Activated CD8-positive, alpha-beta memory T cell treated with anti-CD3 and anti-CD28 coated beads, Interleukin-2, amount 50 U/mL, for 48 hours (primary cell): ENCODE results near the gene SLC30A9.

Source experiments
- DNase-seq: peaks from one replicate; pipeline ENCODE4 v3.0.0-alpha.2; 2020

The SLC30A9 gene

GRCh38 chr4:42008011-42008786 is 17.9 kb downstream of the SLC30A9 start:
- DNase-seq: no peak

GRCh38 chr4:42015438-42015837 is 25.1 kb downstream of the SLC30A9 start:
- no peak for DNase-seq

GRCh38 chr4:42018451-42018850 is 28.1 kb downstream of the SLC30A9 start:
- no peak for DNase-seq

- DNase-seq: no peak
These were observed 58.1 kb downstream of the SLC30A9 start for GRCh38 chr4:42048394-42048793.

- DNase-seq: no peak
These were observed 60.4 kb downstream of the SLC30A9 start for GRCh38 chr4:42050516-42051249.

- no peak for DNase-seq
These were observed 76.1 kb downstream of the SLC30A9 start for GRCh38 chr4:42066402-42066801.

GRCh38 chr4:42067264-42067663 is 76.9 kb downstream of the SLC30A9 start:
- no peak for DNase-seq

GRCh38 chr4:42070463-42070862 is 80.1 kb downstream of the SLC30A9 start:
- no peak for DNase-seq

- DNase-seq: no peak
These were observed 84.0 kb downstream of the SLC30A9 start for GRCh38 chr4:42074294-42074693.

- no peak for DNase-seq
These were observed 88.0 kb downstream of the SLC30A9 start for GRCh38 chr4:42078184-42078801.

- no peak for DNase-seq
These were observed 90.0 kb downstream of the SLC30A9 start for GRCh38 chr4:42080306-42080705.

- no peak for DNase-seq
These were observed 93.5 kb downstream of the SLC30A9 start for GRCh38 chr4:42083816-42084215.

GRCh38 chr4:42088386-42088785 is 98.1 kb downstream of the SLC30A9 start:
- DNase-seq: no peak

GRCh38 chr4:42101446-42101975 is 111.2 kb downstream of the SLC30A9 start:
- no peak for DNase-seq

- DNase-seq: no peak
These were observed 114.2 kb downstream of the SLC30A9 start for GRCh38 chr4:42104521-42104920.

GRCh38 chr4:42112846-42113245 is 122.5 kb downstream of the SLC30A9 start:
- no peak for DNase-seq

- no peak for DNase-seq
These were observed 129.6 kb downstream of the SLC30A9 start for GRCh38 chr4:42119886-42120285.

GRCh38 chr4:42122237-42122636 is 131.9 kb downstream of the SLC30A9 start:
- DNase-seq: no peak

GRCh38 chr4:42123071-42123644 is 132.8 kb downstream of the SLC30A9 start:
- no peak for DNase-seq

GRCh38 chr4:42132099-42132498 is 141.8 kb downstream of the SLC30A9 start:
- DNase-seq: no peak

GRCh38 chr4:42133006-42133405 is 142.7 kb downstream of the SLC30A9 start:
- no peak for DNase-seq

GRCh38 chr4:42136371-42136770 is 146.0 kb downstream of the SLC30A9 start:
- no peak for DNase-seq
